Measurements from ENCODE around the gene CMSS1. TPM values are rescaled to one million over a fixed set of nuclear protein-coding genes. Genes with fewer than 3 reads are reported as not detected.

Gene CMSS1
- total RNA-seq, 4 donors from 2014 or later: 11.2 to 16.3 (median 14.1) TPM

DNA sequence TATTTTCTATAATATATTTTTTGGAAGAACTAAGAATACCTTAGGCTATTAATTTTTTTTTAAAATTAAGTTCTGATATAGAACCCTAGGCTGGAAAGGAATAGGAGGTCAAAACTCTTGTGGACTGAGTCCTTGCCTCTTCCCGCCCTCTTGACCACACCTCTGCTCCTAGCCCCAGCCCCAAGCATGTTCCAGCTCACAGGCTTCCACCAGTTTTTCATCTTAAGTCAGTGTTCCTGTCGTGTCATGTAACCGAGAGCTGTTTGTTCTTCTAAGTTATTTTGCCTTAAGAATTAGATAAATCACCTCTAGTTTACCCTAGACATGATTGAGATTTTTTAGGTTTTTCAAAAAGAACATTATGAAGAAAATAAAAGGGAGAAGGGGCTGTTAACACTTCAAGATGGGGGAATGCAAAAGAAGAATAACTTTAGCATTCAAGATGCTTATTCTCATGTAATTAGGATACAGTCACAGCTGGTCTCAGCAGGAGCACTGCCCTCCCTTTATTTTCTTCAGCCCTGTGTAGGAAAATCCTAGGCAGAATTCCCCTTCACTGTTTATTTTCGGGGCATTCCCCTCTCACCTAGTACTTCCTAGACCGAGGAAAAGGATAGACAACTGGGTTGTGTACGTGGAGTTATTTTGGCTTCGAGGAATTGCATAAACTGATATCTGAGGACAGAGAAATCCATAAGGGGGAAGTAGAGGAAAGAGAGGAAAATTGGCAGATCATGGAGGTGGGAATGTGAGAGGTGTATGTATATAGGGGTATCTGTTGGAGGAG, 110.2 kb downstream of the CMSS1 start:
- H3K4me1 ChIP-seq: peaks cover 43 to 56% (median 54%) of the 10 kb centered on the region in 4 donors
- no peaks in the 10 kb centered on the region for H3K27me3 ChIP-seq
- peak overlapping the region; percentile 73 to 82 (median 80) for H3K27ac ChIP-seq (replicated peaks in 1 of 4)
- H3K9me3 ChIP-seq: no peaks in the 10 kb centered on the region
- no peak for TF ChIP-seq EP300 (IDR thresholded peaks at IDR 0.05)
- TF ChIP-seq POLR2A (IDR thresholded peaks at IDR 0.05; ENCODE audit: low read depth): no peak
- TF ChIP-seq POLR2AphosphoS5 (IDR thresholded peaks at IDR 0.05): no peak
- TF ChIP-seq CTCF (IDR thresholded peaks at IDR 0.05): no peak
- H3K4me3 ChIP-seq: no peak overlapping the region
- WGBS: 56% methylated on average over 7 of the region's 7 CpGs
- DNase-seq (ENCODE audit: extremely low spot score): no peak
- H3K36me3 ChIP-seq: no peaks in the 10 kb centered on the region
- intact Hi-C loops (cut with DNase I): no loop called here

GRCh38 chr3:99928771-99929744, 111.4 kb downstream of the CMSS1 start:
- intact Hi-C loops (cut with DNase I): no loop called here
- no peaks in the 10 kb centered on the region for H3K27me3 ChIP-seq
- H3K4me1 ChIP-seq: peaks cover 43 to 59% (median 54%) of the 10 kb centered on the region in 4 donors
- no peaks in the 10 kb centered on the region for H3K36me3 ChIP-seq
- 39% methylated on average over 7 of the region's 7 CpGs for WGBS
- H3K4me3 ChIP-seq: peak overlapping the region in 3 of 4 donors; percentile 6 to 14 (median 7)
- peak overlapping the region; percentile 73 to 82 (median 80) for H3K27ac ChIP-seq (replicated peaks in 1 of 4)
- H3K9me3 ChIP-seq: no peaks in the 10 kb centered on the region
- DNase-seq (ENCODE audit: extremely low spot score): no peak
- no peak for TF ChIP-seq EP300 (IDR thresholded peaks at IDR 0.05)
- peak in 1 of 2 donors; percentile 11 for TF ChIP-seq POLR2AphosphoS5 (IDR thresholded peaks at IDR 0.05)
- peak; percentile 41 to 60 (median 42) for TF ChIP-seq CTCF (IDR thresholded peaks at IDR 0.05)

DNA sequence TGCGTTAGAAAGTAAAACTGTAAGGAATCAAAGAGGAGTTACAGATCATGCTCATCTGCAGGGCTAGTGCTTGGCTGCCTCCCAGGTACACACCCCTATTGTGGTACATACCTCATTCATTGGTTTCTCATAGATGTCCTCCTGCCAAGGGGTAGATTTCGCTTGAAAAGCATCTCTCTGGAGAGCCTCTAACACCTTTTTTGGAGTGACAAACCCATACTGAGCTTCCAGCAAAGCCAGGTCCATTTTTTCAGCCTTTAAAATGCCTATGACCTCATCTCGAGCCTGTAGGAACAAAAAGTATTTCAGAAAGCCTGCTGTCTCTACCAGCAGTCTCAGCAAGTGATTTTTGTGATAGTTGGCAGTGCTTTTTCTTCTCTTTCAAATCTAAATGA, 112.1 kb downstream of the CMSS1 start:
- DNase-seq (ENCODE audit: extremely low spot score): no peak
- TF ChIP-seq POLR2AphosphoS5 (IDR thresholded peaks at IDR 0.05) (peak; percentile 52 to 68), EP300 (IDR thresholded peaks at IDR 0.05) (no peak)
- Histone ChIP-seq H3K4me3 (peak overlapping the region in 3 of 4 donors; percentile 6 to 14 (median 7)), H3K27me3 (no peaks in the 10 kb centered on the region), H3K9me3 (no peaks in the 10 kb centered on the region), H3K27ac (replicated peaks in 1 of 4) (peak overlapping the region; percentile 73 to 82 (median 80)), H3K4me1 (peaks cover 46 to 66% (median 61%) of the 10 kb centered on the region in 4 donors), H3K36me3 (no peaks in the 10 kb centered on the region)
- 20% methylated on average over 3 of the region's 3 CpGs for WGBS
- intact Hi-C loops (cut with DNase I): no loop called here

GRCh38 chr3:99931059-99931458, 113.4 kb downstream of the CMSS1 start:
- intact Hi-C loops (cut with DNase I): no loop called here
- Histone ChIP-seq H3K36me3 (no peaks in the 10 kb centered on the region), H3K27ac (replicated peaks in 1 of 4) (peak overlapping the region; percentile 73 to 82 (median 80)), H3K4me3 (no peak overlapping the region), H3K9me3 (no peaks in the 10 kb centered on the region), H3K27me3 (no peaks in the 10 kb centered on the region), H3K4me1 (peaks cover 47 to 70% (median 65%) of the 10 kb centered on the region in 4 donors)
- no peak for TF ChIP-seq CTCF (IDR thresholded peaks at IDR 0.05)
- no peak for TF ChIP-seq POLR2AphosphoS5 (IDR thresholded peaks at IDR 0.05)
- TF ChIP-seq POLR2A (IDR thresholded peaks at IDR 0.05; ENCODE audit: low read depth): no peak
- no peak for TF ChIP-seq EP300 (IDR thresholded peaks at IDR 0.05)
- no peak for DNase-seq (ENCODE audit: extremely low spot score)
- WGBS: 93% methylated on average over 1 of the region's 1 CpG

Measured in esophagus muscularis mucosa (tissue), 4 donors.